Left lung (tissue), 10 donors: ENCODE data around the gene PCDH19. TPM values are rescaled to one million over a fixed set of nuclear protein-coding genes. Genes with fewer than 3 reads are reported as not detected.

Experiments
- ATAC-seq: fragments of 200-7000 bp; cut with Tn5 transposase; one replicate; pipeline ENCODE4 v1.9.1; 2020; ENCODE audit warnings: moderate library complexity
- DNase-seq, 4 donors: peaks; one replicate each; pipeline ENCODE4 v3.0.0-alpha.2; 2013 to 2020
- H3K27ac ChIP-seq, 2 donors: fragments of 200-600 bp; sonication (generic) in 1 of 2; one replicate each; pipeline versions ENCODE4 v1.5.0 to v1.8.0; 2020 to 2021
- H3K27me3 ChIP-seq, 2 donors: fragments of 200-600 bp; sonication (generic) in 1 of 2; one replicate each; pipeline versions ENCODE4 v1.5.0 to v1.8.0; 2020 to 2021
- H3K36me3 ChIP-seq, 2 donors: fragments of 200-600 bp; sonication (generic) in 1 of 2; one replicate each; pipeline versions ENCODE4 v1.5.0 to v1.8.0; 2020 to 2021
- H3K4me1 ChIP-seq, 2 donors: fragments of 200-600 bp; one replicate each; pipeline ENCODE4 v1.8.0; 2021
- H3K4me3 ChIP-seq, 2 donors: fragments of 200-600 bp; sonication (generic) in 1 of 2; one replicate each; pipeline versions ENCODE4 v1.5.0 to v1.8.0; 2020 to 2021; ENCODE audit warnings: mild to moderate bottlenecking in 1 of 2
- H3K9me3 ChIP-seq, 2 donors: fragments of 200-600 bp; sonication (generic) in 1 of 2; one replicate each; pipeline versions ENCODE4 v1.5.0 to v1.8.0; 2020 to 2021
- intact Hi-C, 2 donors: fragments of 100-400 bp; cut with DNase I; formaldehyde crosslinking; loops; one replicate each; pipeline versions ENCODE4 v1.11.2 to v1.14.2; 2022
- polyA plus RNA-seq, 6 donors: library from polyadenylated mRNA; unstranded; fragments of 120-200 nt; gene quantifications; one replicate each; pipeline ENCODE4 v1.2.1, GENCODE V29; 2013; ENCODE audit not compliant: insufficient read length in 6 of 6
- total RNA-seq, 2 donors: library from RNA; stranded (reverse); fragmentation: NEBNext Ultra II Directional; extraction: Animal tissue kit (Norgen Biotek cat#: 25700); gene quantifications; one replicate each; pipeline ENCODE4 v1.2.1, GENCODE V29; 2021
- TF ChIP-seq, protein P1 (sequence below), 2 donors: fragments of 200-600 bp; sonication (generic) in 1 of 2; IDR thresholded peaks; one replicate each; pipeline versions ENCODE4 v1.5.0 to v1.8.0; 2021; ENCODE audit warnings: antibody characterized with exemption in 2 of 2
- donor health status: DM: no; HTN: yes; CAD: no.
- donor health status: DM: no; HTN: no; CAD: no.

PCDH19 gene
- total and polyA plus RNA-seq, 8 donors, result 0.24 to 2.4 (median 1.2) TPM

DNA sequence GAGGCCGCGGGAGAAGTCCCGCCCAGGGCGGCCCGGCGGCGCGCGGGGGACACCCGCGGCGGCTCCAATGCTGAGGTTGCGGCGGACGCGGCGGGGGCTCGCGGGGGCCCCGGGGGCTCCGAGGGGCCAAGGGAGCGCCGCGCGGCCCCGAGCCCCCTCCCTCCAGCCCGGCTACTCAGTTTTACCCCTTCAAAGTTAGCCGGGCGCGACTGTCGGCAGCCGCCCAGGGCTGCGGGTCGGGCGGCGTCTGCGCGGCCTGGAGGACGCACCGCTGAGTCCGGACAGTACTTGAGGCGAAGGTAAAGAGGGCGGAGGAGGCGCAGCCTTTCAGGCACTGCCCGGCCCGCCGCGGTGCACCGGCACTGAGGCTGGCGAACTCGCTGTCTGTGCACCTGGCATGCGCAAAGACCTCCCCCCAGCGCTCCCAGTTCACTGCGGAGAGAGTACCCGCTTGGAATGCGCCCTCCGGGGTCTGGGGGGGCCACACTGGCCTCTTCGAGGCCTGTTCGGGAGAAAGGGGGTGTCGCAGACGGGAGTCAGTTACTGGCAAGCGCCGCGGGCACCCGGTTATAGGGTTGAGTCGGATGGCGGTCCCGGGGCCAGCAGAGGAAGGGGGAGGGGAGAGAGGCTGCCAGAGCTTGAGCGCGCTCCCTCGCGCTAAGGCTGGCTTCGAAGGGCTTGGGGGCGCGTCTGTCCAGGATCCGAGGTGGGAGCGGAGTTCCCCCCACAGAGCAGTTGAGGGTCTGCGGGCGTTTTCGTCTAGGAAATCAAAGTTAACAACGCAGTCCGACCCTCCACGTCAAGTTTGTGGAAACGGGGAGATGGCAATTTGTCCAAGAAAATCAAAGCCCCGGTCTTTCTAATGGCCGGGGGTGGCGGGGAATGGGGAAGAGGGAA lies 1.1 kb downstream of the PCDH19 start:
- peaks cover 0 to 7% of the 10 kb centered on the region in 2 donors for H3K4me1 ChIP-seq
- H3K9me3 ChIP-seq, result no peaks in the 10 kb centered on the region
- no peak for DNase-seq
- TF ChIP-seq, protein P1, sequence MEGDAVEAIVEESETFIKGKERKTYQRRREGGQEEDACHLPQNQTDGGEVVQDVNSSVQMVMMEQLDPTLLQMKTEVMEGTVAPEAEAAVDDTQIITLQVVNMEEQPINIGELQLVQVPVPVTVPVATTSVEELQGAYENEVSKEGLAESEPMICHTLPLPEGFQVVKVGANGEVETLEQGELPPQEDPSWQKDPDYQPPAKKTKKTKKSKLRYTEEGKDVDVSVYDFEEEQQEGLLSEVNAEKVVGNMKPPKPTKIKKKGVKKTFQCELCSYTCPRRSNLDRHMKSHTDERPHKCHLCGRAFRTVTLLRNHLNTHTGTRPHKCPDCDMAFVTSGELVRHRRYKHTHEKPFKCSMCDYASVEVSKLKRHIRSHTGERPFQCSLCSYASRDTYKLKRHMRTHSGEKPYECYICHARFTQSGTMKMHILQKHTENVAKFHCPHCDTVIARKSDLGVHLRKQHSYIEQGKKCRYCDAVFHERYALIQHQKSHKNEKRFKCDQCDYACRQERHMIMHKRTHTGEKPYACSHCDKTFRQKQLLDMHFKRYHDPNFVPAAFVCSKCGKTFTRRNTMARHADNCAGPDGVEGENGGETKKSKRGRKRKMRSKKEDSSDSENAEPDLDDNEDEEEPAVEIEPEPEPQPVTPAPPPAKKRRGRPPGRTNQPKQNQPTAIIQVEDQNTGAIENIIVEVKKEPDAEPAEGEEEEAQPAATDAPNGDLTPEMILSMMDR (IDR thresholded peaks at IDR 0.05), result no peak
- H3K4me3 ChIP-seq, result peak overlapping the region; percentile 13 to 23
- peaks cover 62 to 93% of the 10 kb centered on the region in 2 donors for H3K27me3 ChIP-seq
- ATAC-seq, result no peak
- intact Hi-C loops, result no loop called here
- no peak overlapping the region for H3K27ac ChIP-seq
- no peaks in the 10 kb centered on the region for H3K36me3 ChIP-seq

DNA sequence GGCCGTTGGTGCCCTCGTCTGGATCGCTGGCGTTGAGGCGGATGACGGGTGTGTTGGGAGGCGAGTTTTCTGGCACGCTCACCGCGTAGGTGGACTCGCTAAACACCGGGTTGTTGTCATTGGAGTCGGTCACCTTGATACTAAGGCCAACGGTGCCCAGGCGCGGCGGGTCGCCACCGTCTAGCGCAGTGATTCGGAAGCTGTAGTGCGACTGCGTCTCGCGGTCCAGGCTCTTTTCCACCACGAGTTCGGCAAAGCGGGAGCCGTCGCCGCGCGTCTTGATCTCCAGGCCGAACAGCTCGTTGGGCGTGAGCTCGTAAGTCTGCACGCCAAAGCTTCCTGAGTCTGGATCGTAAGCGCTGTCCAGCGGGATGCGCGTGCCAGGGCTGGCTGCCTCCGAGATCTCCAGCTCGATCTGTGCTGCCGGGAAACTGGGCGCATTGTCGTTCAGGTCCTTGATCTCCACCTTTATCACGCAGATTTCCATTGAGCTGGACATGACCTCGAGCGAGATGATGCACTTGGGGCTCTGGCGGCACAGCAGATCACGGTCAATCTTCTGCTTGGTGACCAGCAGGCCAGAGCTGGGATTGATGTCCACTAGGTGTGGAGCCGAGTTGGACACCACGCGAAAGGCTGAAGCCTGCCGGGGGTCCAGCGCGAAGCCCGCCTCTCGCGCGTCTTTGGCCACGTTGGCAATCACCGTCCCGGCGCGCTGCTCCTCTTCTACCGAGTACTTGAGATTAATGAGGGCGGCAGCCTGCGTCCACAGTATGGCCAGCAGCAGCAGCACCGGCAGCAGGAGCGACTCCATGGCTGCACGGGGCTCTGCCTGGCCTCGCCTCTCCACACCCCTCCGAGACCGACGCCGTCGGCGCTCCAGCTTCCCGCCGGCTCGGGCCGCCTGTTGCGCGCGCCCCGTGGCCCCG lies 2.0 kb downstream of the PCDH19 start:
- DNase-seq, result peak in 1 of 4 donors; percentile 39
- Histone ChIP-seq H3K9me3 (no peaks in the 10 kb centered on the region), H3K4me3 (no peak overlapping the region), H3K27ac (no peak overlapping the region), H3K4me1 (peaks cover 0 to 7% of the 10 kb centered on the region in 2 donors), H3K36me3 (no peaks in the 10 kb centered on the region), H3K27me3 (peaks cover 65 to 96% of the 10 kb centered on the region in 2 donors)
- intact Hi-C loops, result no loop called here
- ATAC-seq, result no peak
- TF ChIP-seq, protein P1 (IDR thresholded peaks at IDR 0.05), result no peak

DNA sequence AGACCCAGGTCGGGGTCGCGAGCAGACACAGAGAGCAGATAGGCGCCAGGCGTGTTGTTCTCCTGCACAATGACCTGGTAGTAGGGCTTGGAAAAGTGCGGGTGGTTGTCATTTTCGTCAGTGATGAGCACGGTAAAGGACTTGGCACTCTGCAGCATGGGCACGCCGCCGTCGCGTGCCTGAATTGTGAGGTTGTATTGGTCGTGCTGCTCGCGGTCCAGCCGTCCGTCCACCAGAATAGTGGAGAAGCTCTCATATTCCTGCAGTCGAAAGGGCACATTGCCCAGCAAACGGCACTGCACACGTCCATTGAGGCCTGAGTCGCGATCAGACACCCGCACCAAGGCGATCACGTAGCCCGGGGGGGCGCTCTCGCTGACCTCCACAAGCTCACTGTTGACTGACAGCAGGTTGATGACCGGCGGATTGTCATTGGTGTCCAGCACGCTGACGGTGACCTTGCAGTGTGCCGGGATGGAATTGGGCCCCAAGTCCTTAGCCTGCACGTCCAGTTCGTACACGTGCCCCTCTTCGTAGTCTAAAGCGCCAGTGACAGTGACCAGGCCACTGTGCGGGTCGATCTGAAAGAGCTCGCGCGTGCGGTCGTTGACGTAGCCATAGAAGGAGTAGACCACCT lies 2.8 kb downstream of the PCDH19 start:
- TF ChIP-seq, protein P1 (IDR thresholded peaks at IDR 0.05), result no peak
- Histone ChIP-seq H3K4me1 (peaks cover 0 to 7% of the 10 kb centered on the region in 2 donors), H3K27ac (no peak overlapping the region), H3K36me3 (no peaks in the 10 kb centered on the region), H3K27me3 (peaks cover 58 to 96% of the 10 kb centered on the region in 2 donors), H3K9me3 (no peaks in the 10 kb centered on the region), H3K4me3 (no peak overlapping the region)
- intact Hi-C loops, result no loop called here
- DNase-seq (no peak), ATAC-seq (no peak)

DNA sequence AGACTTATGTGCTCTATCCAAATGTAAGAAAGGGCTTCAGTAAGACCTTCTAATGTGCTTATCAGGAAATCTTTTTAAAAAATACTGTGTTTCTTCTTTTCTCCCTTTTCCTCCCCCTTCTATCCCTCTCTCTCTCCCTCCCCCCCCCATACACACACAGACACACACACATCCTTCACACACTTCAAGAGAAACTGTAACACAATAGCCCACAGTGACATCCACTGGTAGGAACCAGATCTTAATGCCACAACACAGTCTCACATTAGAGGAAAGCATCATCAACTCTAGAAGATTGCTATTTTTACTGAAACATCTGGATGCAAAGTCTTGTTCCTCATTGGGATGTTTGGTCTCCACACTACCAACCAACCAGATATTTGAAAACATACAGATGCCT lies 4.6 kb downstream of the PCDH19 start:
- Histone ChIP-seq H3K27ac (no peak overlapping the region), H3K4me1 (peaks cover 0 to 7% of the 10 kb centered on the region in 2 donors), H3K4me3 (no peak overlapping the region), H3K27me3 (peaks cover 43 to 78% of the 10 kb centered on the region in 2 donors), H3K36me3 (no peaks in the 10 kb centered on the region), H3K9me3 (no peaks in the 10 kb centered on the region)
- intact Hi-C loops, result no loop called here
- ATAC-seq (no peak), DNase-seq (no peak)
- TF ChIP-seq, protein P1 (IDR thresholded peaks at IDR 0.05), result no peak
